Stimulated activated CD4-positive, alpha-beta T cell treated with anti-CD3 and anti-CD28 coated beads, TNF-alpha, amount 100 ng/mL, for 1 hour (primary cell): ENCODE measurements around the gene DCAF15.
"Not testable (repeated sequence)": the region's sequence is repeated elsewhere in the genome, so short reads cannot be mapped to it uniquely, and the experiment has no call there.

Source experiments
- DNase-seq, 3 donors: peaks; one replicate each; pipeline ENCODE4 v3.0.0-alpha.2; 2020; ENCODE audit warnings: low read depth in 3 of 3, low spot score in 1 of 3

The DCAF15 gene

GRCh38 chr19:13959141-13959961 lies 7.0 kb downstream of the DCAF15 start:
- DNase-seq: no peak

DNA sequence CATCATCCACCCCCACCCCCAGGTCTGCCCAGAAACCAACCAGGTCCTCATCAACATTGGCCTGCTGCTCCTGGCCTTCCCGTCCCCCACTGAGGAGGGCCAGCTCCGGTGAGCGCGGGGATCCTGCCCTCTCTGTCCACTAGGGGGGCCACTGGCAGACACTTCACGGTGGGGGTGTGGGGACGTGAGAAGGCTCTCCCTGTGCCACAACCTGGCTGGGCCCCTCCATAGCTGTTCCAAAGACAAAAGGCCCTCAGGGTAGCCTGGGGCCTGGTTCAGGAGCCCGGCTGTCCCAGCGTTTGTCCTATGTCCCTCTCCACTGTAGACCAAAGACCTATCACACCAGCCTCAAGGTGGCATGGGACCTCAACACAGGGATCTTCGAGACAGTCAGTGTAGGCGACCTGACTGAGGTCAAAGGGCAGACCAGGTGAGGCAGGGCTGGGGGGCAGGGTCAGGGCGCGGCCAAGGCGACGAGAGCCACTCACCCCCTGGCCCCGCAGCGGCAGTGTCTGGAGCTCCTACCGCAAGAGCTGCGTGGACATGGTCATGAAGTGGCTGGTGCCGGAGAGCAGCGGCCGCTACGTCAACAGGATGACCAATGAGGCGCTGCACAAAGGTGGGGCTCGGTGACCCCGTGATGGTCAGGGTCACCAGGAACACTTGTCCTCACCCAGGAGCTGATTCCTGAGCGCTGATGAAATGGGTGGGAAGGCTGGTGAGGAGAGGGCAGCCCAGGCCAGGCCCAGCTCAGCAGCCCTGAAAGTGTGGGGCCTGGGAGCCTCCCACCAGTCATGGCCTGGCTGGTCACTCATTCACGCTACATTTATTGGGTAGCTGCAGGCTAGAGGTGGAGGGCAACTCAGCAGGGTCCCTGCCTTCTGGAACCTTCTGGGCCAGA lies 7.9 kb downstream of the DCAF15 start:
- DNase-seq: no peak

DNA sequence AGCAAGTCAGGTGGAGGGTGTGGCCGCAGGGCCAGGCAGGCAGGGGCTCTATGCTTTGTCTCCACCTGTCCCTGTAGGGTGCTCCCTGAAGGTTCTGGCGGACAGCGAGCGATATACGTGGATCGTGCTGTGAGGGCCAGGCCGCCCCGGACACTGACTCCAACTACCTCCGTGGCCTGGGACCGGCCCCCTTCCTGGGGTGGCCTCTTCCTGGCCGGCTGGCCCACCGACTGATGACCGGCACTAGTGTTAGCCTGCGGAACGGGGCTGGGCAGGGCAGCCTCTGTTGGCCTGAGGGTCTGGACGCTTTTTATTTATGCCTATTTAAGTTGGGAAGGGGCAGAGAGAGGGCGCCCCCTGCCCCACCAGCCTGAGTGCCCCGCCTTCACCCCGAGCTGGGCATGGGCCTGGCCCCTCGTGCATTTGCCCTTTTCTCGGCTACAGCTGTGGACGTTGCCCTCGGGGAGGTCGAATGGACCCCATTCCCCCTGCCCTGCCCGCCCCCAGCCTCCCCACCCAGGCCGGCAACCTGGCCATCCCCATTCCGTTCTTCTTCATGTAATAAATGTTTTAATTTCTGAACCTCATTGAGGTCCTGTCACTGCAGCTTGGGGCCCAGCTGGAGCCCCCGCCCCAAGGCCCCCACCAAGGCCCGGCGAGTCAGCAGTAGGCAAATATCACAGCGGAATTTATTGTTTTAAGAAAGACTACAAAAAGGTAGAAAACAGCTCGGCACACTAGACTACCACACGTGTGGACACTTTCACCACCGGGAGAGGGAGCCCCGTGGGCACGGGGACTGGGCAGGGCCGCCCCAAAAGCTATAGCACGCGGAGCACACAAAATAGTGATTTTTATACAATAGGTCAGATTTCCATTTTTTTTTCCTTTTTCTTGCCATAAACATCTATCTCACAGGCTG lies 8.8 kb downstream of the DCAF15 start:
- DNase-seq: no peak

DNA sequence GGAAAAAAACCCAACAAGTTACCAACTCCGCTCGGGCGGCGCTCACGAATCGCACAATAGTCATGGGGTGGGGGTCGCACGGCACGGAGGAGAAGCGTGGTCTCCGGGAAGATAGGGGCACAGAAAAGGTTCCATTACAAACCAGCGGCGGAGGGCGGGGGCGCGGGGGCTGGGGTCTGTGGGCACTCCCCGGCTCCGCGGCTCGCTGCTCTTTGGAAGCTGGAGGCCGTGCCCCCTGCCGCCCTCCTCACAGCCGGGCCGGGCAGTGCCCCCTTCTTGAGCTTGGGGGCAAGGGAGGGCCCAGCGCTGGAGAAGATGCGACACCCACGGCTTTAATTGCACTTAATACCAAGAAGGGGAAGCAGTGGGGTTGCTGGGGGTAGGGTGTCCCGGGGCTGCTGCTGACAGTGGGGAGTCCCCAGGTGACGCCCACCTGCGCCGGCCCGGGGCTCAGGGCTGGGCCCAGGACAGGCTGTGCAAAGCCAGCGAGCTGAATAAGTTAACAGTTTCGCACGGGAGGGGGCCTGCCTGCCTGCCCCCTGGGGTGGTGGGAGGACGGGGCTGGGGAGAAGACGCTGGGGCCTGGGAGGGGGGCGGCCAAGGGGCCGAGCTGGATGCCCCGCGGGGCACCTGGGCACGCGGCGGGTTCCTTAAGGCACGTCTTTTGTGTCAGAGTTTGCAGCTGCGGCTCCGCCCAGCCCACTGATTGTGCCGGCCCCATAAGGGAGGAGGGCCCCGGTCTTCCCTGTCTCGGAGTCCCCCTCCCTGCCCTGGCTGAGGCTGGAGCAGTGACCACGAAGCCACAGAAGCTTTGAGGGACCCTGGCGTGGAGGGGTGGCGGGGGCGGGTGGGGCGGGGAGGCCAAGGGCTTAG lies 9.8 kb downstream of the DCAF15 start:
- no peak for DNase-seq

- no peak for DNase-seq
Observed at GRCh38 chr19:13962699-13963602, 10.6 kb downstream of the DCAF15 start.

DNA sequence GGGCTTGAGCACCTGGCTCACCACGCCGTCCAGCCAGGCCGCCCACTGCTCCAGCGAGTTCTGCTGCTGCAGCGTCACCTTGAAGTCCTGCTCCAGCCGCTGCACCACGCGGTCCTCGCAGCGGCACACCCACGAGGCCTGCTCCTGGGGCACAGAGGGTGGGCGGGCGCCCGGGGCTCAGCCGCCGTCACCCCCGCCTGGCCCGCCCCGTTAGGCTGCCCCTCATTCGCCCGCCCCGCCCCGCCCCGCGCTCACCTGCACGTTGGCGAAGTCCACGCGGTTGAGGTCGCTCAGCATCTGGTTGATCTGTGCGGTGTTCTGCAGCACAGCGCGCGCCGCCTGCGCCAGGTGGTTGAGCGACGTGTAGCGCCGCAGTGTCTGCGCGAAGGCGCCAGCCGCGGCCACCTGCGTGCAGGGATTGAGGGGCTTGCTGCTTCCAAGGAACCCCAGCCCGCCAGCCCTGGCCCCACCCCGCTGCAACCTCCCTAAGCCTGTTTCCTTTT lies 11.3 kb downstream of the DCAF15 start:
- no peak for DNase-seq

DNA sequence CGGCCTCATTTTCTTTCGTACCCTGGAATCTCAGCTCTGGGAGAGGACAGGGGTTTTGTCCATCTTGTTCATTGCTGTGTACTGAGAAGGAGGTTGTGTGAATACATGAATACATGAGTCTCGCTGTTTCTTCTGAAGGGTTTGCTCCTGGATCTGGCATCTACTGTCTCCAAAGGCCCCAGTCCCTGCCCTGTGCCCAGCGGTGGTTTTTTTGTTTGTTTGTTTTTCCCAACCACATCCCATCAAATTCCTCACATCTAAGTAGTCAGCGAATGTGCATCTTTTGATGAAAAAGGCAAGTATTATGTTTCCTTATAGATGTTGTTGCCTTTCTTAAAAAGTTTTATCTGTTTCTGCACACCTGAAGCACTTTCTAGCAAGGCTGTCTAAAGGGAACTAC lies 12.5 kb downstream of the DCAF15 start:
- no peak for DNase-seq

DNA sequence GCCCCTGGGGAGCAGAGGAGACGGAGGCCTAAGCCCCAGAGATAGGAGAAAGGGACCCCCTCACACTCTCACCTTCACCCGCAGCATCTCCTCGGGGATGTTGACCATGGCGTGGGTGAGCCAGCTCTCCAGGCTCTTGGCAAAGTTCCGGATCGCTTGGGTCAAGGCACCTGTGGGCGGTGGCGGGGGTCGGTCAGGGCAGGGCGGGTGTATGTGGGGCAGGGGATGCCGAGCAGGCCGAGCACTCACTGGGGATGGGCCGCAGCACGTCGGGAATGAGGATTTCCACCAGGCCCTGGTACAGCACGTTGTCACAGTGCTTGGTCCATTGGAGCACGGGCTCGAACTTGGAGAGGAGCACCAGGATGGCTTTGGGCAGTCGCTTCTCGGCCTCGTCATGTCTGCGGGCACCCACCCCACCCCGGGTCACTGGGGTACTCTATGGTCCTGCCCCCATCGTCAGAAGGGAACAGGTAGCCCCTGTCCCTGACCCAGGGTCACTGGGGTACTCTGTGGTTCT lies 13.1 kb downstream of the DCAF15 start:
- DNase-seq: no peak

DNA sequence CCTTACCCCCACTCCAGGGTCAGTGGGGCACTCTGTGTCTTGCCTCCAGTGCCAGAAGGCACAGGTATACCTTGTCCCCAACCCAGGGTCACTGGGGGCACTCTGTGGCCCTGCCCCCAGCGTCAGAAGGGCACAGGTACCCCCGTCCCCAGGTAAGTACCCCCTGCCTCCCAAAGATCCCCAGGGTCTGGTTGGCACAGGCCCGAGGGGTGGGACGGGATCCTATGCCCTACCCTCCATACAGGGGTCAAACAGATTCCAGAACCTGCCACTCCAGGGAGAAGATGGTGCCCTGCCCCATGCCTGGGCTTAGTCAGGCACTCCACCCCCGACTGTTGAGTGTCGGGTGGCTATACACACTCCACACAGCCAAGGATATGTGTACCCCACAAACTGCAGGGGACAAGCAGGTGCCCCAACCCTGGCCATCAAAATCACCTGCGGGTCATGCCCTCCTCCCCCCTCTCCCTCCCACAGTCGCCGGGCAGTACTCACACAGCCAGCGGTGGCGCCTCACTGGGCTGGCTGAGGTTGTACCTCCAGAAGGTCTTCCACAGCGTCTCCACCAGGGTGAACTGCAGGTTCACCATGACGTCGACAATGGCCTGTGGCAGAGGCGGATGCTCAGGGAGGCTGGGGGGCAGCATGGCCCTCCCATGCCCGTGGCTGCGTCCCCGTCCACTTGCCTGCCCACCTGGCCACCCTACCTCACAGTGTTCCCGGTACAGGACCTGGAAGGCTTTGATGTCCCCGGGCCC lies 13.8 kb downstream of the DCAF15 start:
- DNase-seq: no peak

- no peak for DNase-seq
Observed at GRCh38 chr19:13966684-13967128, 14.4 kb downstream of the DCAF15 start.

DNA sequence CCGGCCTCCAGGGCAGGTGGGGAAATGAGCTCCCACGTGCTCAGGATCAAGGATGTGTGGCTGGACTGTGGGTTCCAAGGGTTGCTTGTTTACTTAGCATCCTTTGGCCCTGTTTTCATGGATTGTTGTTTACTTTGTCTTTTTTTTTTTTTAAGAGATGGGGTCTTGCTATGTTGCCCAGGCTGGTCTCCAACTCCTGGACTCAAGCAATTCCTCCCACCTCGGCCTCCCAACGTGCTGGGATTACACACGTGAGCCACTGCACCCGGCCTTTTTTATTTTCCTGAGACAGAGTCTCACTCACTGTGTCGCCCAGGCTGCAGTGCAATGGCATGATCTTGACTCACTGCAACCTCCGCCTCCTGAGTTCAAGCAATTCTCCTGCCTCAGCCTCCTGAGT lies 14.9 kb downstream of the DCAF15 start:
- not testable (repeated sequence) for DNase-seq

GRCh38 chr19:13968383-13968935 lies 16.1 kb downstream of the DCAF15 start:
- no peak for DNase-seq

DNA sequence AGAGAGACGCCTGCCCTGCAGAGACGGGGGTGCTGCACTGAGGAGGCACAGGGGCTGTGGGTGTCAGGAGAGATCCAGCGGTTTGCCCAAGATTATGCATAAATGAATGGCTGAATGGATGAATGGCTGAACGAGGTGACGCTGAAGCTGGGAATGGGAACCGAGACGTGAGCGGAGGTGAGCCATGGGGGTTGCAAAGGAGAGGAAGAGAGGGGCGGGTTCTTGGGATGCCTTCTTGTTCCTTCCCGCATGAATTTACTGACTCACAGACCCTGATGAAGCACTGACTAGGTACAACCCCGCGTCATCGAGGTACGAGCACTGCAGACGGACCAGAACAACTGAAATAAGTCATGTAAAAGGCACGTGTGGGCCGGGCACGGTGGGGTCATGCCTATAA lies 16.7 kb downstream of the DCAF15 start:
- no peak for DNase-seq

- no peak for DNase-seq
Observed at GRCh38 chr19:13969897-13970296, 17.6 kb downstream of the DCAF15 start.

- DNase-seq: not testable (repeated sequence)
Observed at GRCh38 chr19:13971868-13972267, 19.6 kb downstream of the DCAF15 start.

- no peak for DNase-seq
Observed at GRCh38 chr19:13972368-13973155, 20.3 kb downstream of the DCAF15 start.

DNA sequence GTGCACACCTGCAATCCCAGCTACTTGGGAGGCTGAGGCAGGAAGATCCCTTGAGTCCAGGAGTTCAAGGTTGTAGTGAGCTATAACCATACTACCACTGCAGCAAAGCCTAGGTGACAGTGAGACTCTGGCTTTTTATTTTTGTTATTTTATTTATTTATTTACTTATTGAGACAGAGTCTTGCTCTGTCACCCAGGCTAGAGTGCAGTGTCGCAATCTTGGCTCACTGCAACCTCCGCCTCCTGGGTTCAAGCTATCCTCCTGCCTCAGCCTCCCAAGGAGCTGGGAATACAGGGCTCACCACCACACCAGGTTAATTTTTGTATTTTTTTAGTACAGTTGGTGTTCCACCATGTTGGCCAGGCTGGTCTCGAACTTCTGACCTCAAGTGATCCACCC lies 21.2 kb downstream of the DCAF15 start:
- DNase-seq: not testable (repeated sequence)
